ENCODE data around the gene RIPK4. TPM values are rescaled to one million over a fixed set of nuclear protein-coding genes. Genes with fewer than 3 reads are reported as not detected.
A peak's percentile ranks its signal among the peaks of the same experiment; 100 is the strongest.

RIPK4 gene
- total RNA-seq, 1 donor from 2014 or later: 6.4 TPM

GRCh38 chr21:41761211-41761933, 5.5 kb downstream of the RIPK4 start:
- H3K9me3 ChIP-seq: no peaks in the 10 kb centered on the region
- H3K4me1 ChIP-seq: peaks cover 5 to 11% of the 10 kb centered on the region in 2 donors
- TF ChIP-seq CTCF (IDR thresholded peaks at IDR 0.05): no peak
- H3K27ac ChIP-seq: peak overlapping the region; percentile 56 to 74
- peak overlapping the region; percentile 36 to 59 for H3K4me3 ChIP-seq
- DNase-seq (ENCODE audit: low spot score in 2 of 2): peak; percentile 33 to 80
- intact Hi-C loops (cut with DNase I): loop anchor here (2.0 to 10.0 kb wide), 2 partner anchors 33 to 1963 kb away; no protein-coding TSS in a partner anchor
- H3K27me3 ChIP-seq: no peaks in the 10 kb centered on the region
- no peaks in the 10 kb centered on the region for H3K36me3 ChIP-seq

- Histone ChIP-seq H3K27me3 (no peaks in the 10 kb centered on the region), H3K36me3 (peaks cover 0 to 2% of the 10 kb centered on the region in 2 donors), H3K4me3 (no peak overlapping the region), H3K4me1 (peaks cover 5 to 9% of the 10 kb centered on the region in 2 donors), H3K9me3 (no peaks in the 10 kb centered on the region), H3K27ac (peak overlapping the region in 1 of 2 donors; percentile 74)
- intact Hi-C loops (cut with DNase I): loop anchor here (2.0 to 10.0 kb wide), 2 partner anchors 32 to 1964 kb away; no protein-coding TSS in a partner anchor
- no peak for DNase-seq (ENCODE audit: low spot score in 2 of 2)
- TF ChIP-seq CTCF (IDR thresholded peaks at IDR 0.05): no peak
Measured at GRCh38 chr21:41760411-41760810, 6.4 kb downstream of the RIPK4 start.

DNA sequence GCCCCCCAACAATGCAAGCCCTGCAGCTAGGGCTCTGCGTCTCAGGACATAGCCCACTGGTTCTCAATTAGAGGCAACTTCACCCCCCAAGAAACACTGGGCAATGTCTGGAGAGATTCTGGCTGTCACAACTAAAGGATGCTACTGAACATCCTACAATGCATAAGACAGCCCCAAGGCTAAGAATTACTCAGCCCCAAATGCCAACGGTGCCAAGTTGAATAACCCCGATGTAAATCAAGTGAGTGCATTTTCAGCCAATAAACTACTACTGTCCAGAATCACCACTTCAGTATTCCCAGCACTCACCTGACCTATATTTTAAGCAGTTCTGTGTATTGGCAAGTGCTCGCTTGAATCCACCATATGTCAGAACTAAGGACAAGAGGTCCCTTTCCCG, 6.9 kb downstream of the RIPK4 start:
- Histone ChIP-seq H3K27ac (no peak overlapping the region), H3K4me1 (peaks cover 5 to 9% of the 10 kb centered on the region in 2 donors), H3K27me3 (no peaks in the 10 kb centered on the region), H3K36me3 (peaks cover 0 to 2% of the 10 kb centered on the region in 2 donors), H3K9me3 (no peaks in the 10 kb centered on the region), H3K4me3 (no peak overlapping the region)
- no peak for TF ChIP-seq CTCF (IDR thresholded peaks at IDR 0.05)
- intact Hi-C loops (cut with DNase I): loop anchor here (2.0 to 10.0 kb wide), 2 partner anchors 31 to 1965 kb away; no protein-coding TSS in a partner anchor
- no peak for DNase-seq (ENCODE audit: low spot score in 2 of 2)

GRCh38 chr21:41759214-41759840, 7.5 kb downstream of the RIPK4 start:
- no peak overlapping the region for H3K4me3 ChIP-seq
- H3K9me3 ChIP-seq: no peaks in the 10 kb centered on the region
- no peak for TF ChIP-seq CTCF (IDR thresholded peaks at IDR 0.05)
- H3K4me1 ChIP-seq: peaks cover 5 to 9% of the 10 kb centered on the region in 2 donors
- H3K27ac ChIP-seq: no peak overlapping the region
- peaks cover 0 to 2% of the 10 kb centered on the region in 2 donors for H3K36me3 ChIP-seq
- no peak for DNase-seq (ENCODE audit: low spot score in 2 of 2)
- intact Hi-C loops (cut with DNase I): no loop called here
- no peaks in the 10 kb centered on the region for H3K27me3 ChIP-seq

- peaks cover 5 to 9% of the 10 kb centered on the region in 2 donors for H3K4me1 ChIP-seq
- H3K27me3 ChIP-seq: no peaks in the 10 kb centered on the region
- H3K36me3 ChIP-seq: peaks cover 0 to 2% of the 10 kb centered on the region in 2 donors
- H3K9me3 ChIP-seq: no peaks in the 10 kb centered on the region
- intact Hi-C loops (cut with DNase I): no loop called here
- H3K27ac ChIP-seq: no peak overlapping the region
- no peak overlapping the region for H3K4me3 ChIP-seq
- TF ChIP-seq CTCF (IDR thresholded peaks at IDR 0.05): no peak
- no peak for DNase-seq (ENCODE audit: low spot score in 2 of 2)
Measured at GRCh38 chr21:41758550-41758949, 8.3 kb downstream of the RIPK4 start.

Measured in ascending aorta (tissue), 2 donors.